Activated CD8-positive, alpha-beta memory T cell treated with anti-CD3 and anti-CD28 coated beads for 4 hours (primary cell): ENCODE measurements around the gene MFGE8.

ENCODE experiments used
- DNase-seq, 2 donors: peaks; one replicate each; pipeline ENCODE4 v3.0.0-alpha.2; 2020; ENCODE audit warnings: low read depth in 2 of 2

Gene MFGE8

GRCh38 chr15:88874275-88874674 is 38.9 kb downstream of the MFGE8 start:
- no peak for DNase-seq

GRCh38 chr15:88873786-88874185 is 39.4 kb downstream of the MFGE8 start:
- no peak for DNase-seq

GRCh38 chr15:88872706-88873105 is 40.5 kb downstream of the MFGE8 start:
- no peak for DNase-seq

- no peak for DNase-seq
Measured at GRCh38 chr15:88872106-88872505, 41.1 kb downstream of the MFGE8 start.

- DNase-seq = no peak
Measured at GRCh38 chr15:88871313-88871712, 41.9 kb downstream of the MFGE8 start.

- DNase-seq = no peak
Measured at GRCh38 chr15:88866295-88866881, 46.8 kb downstream of the MFGE8 start.

- DNase-seq = no peak
Measured at GRCh38 chr15:88865498-88866099, 47.6 kb downstream of the MFGE8 start.

- no peak for DNase-seq
Measured at GRCh38 chr15:88864861-88865497, 48.2 kb downstream of the MFGE8 start.

- DNase-seq = no peak
Measured at GRCh38 chr15:88863412-88863811, 49.8 kb downstream of the MFGE8 start.

- no peak for DNase-seq
Measured at GRCh38 chr15:88860212-88860611, 53.0 kb downstream of the MFGE8 start.

- no peak for DNase-seq
Measured at GRCh38 chr15:88859550-88859949, 53.6 kb downstream of the MFGE8 start.

- no peak for DNase-seq
Measured at GRCh38 chr15:88858934-88859333, 54.2 kb downstream of the MFGE8 start.

GRCh38 chr15:88852476-88852875 is 60.7 kb downstream of the MFGE8 start:
- DNase-seq = no peak

- no peak for DNase-seq
Measured at GRCh38 chr15:88849376-88850072, 63.7 kb downstream of the MFGE8 start.
